ENCODE data around the gene TMEM200C. TPM values are rescaled to one million over a fixed set of nuclear protein-coding genes. Genes with fewer than 3 reads are reported as not detected.

Gene TMEM200C

GRCh38 chr18:5840547-5840946, 54.8 kb downstream of the TMEM200C start:
- TF ChIP-seq SPI1 (IDR thresholded peaks at IDR 0.05; ENCODE audit: borderline replicate concordance, low read depth) = no peak
- no peak for TF ChIP-seq REST (IDR thresholded peaks at IDR 0.05; ENCODE audit: insufficient replicate concordance, low read depth)
- no peak for TF ChIP-seq GABPA (IDR thresholded peaks at IDR 0.05; ENCODE audit: low read depth)
- TF ChIP-seq CTCF (IDR thresholded peaks at IDR 0.05; ENCODE audit: insufficient read depth, low read length) = no peak
- no peak for TF ChIP-seq POLR2AphosphoS5 (IDR thresholded peaks at IDR 0.05; ENCODE audit: low read depth)

GRCh38 chr18:5840025-5840424, 55.3 kb downstream of the TMEM200C start:
- no peak for TF ChIP-seq GABPA (IDR thresholded peaks at IDR 0.05; ENCODE audit: low read depth)
- no peak overlapping the region for H3K27ac ChIP-seq (replicated peaks)
- no peak for DNase-seq (ENCODE audit: low read depth in 1 of 2, low spot score in 1 of 2)
- H3K4me3 ChIP-seq (replicated peaks; ENCODE audit: insufficient read depth, low read length) = no peak overlapping the region
- peaks cover 8% of the 10 kb centered on the region for H3K27me3 ChIP-seq (ENCODE audit: insufficient read depth, poor library complexity, severe bottlenecking)

More at GRCh38 chr18:5840547-5840946, 54.8 kb downstream of the TMEM200C start:
- Histone ChIP-seq H3K27me3 (ENCODE audit: insufficient read depth, poor library complexity, severe bottlenecking) (peaks cover 8% of the 10 kb centered on the region), H3K4me3 (replicated peaks; ENCODE audit: insufficient read depth, low read length) (no peak overlapping the region), H3K27ac (replicated peaks) (no peak overlapping the region)
- DNase-seq (ENCODE audit: low read depth in 1 of 2, low spot score in 1 of 2) = no peak

GRCh38 chr18:5839102-5839501, 56.2 kb downstream of the TMEM200C start:
- Histone ChIP-seq H3K27ac (replicated peaks) (no peak overlapping the region), H3K27me3 (ENCODE audit: insufficient read depth, poor library complexity, severe bottlenecking) (peaks cover 7% of the 10 kb centered on the region), H3K4me3 (replicated peaks; ENCODE audit: insufficient read depth, low read length) (no peak overlapping the region)
- no peak for DNase-seq (ENCODE audit: low read depth in 1 of 2, low spot score in 1 of 2)
- TF ChIP-seq REST (IDR thresholded peaks at IDR 0.05; ENCODE audit: insufficient replicate concordance, low read depth) = no peak

Small RNA genes lying within 50 kb of the gene (microRNA-seq; reads per million reads assigned to microRNA genes)
- not detected for gene MIR3976

Data from HL-60 (cell line).